Lower leg skin (tissue), 3 donors: ENCODE measurements around the gene ULK1.

ENCODE experiments used
- POLR2A ChIP-seq, 2 donors: fragments of 450-650 bp; IDR thresholded peaks; one replicate each; pipeline ENCODE4 v1.6.1; 2016 to 2017; ENCODE audit warnings: antibody characterized with exemption in 2 of 2, mild to moderate bottlenecking in 1 of 2, moderate library complexity in 1 of 2
- TF ChIP-seq, protein P1 (sequence below), 3 donors: fragments of 450-650 bp; IDR thresholded peaks; one replicate each; pipeline ENCODE4 v1.5.1; 2016; ENCODE audit warnings: antibody characterized with exemption in 3 of 3, mild to moderate bottlenecking in 3 of 3, moderate library complexity in 2 of 3

DNA sequence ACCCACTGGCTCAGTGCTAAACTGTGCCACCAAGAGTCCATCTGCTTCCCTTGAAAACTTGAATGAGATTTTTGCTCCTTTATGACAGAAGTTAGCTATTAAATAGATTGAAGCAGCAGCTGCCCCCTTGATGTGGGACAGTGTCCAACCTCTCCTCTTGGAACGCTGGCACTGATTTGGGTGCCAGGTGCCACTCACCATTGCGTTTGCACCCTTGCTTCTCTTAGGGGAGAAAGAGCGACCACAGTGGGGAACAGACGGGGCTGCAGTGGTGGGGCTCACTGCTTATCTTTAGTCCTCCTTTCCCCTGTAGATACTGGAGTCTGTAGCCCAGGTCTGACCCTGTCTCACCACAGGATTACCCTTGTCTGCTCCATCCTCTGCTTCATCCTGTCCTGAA, 64.7 kb downstream of the ULK1 start:
- no peak for TF ChIP-seq POLR2A (IDR thresholded peaks at IDR 0.05)
- TF ChIP-seq, protein P1, sequence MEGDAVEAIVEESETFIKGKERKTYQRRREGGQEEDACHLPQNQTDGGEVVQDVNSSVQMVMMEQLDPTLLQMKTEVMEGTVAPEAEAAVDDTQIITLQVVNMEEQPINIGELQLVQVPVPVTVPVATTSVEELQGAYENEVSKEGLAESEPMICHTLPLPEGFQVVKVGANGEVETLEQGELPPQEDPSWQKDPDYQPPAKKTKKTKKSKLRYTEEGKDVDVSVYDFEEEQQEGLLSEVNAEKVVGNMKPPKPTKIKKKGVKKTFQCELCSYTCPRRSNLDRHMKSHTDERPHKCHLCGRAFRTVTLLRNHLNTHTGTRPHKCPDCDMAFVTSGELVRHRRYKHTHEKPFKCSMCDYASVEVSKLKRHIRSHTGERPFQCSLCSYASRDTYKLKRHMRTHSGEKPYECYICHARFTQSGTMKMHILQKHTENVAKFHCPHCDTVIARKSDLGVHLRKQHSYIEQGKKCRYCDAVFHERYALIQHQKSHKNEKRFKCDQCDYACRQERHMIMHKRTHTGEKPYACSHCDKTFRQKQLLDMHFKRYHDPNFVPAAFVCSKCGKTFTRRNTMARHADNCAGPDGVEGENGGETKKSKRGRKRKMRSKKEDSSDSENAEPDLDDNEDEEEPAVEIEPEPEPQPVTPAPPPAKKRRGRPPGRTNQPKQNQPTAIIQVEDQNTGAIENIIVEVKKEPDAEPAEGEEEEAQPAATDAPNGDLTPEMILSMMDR (IDR thresholded peaks at IDR 0.05) = no peak
